HepG2 (cell line): ENCODE measurements around the gene PTH2. TPM values are rescaled to one million over a fixed set of nuclear protein-coding genes. Genes with fewer than 3 reads are reported as not detected.

ENCODE experiments used
- ATAC-seq: fragments of 200-7000 bp; cut with Tn5 transposase; 3 replicates; pipeline ENCODE4 v1.9.1; 2020; ENCODE audit warnings: mild to moderate bottlenecking, moderate library complexity
- BruUV-seq: library from RNA; stranded (reverse); fragments of 400-500 nt; replicated peaks from 2 replicates; lab custom pipeline; 2021; lab: Mats Ljungman, UMichigan
- CTCF ChIA-PET: fragments of 300-600 bp; formaldehyde crosslinking; extraction: SDS; loops from one replicate; lab custom pipeline; 2021; ENCODE audit warnings: low total read pairs, inconsistent platforms, low intra/inter-chr PET ratio; lab: Yijun Ruan, JAX
- POLR2A ChIA-PET: fragments of 350-600 bp; sonication (Branson Sonifier 250); formaldehyde crosslinking; loops from one replicate; lab custom pipeline; 2020; ENCODE audit warnings: antibody characterized with exemption, inconsistent platforms; lab: Yijun Ruan, JAX
- DNase-seq: peaks from one replicate; pipeline ENCODE4 v3.0.0-alpha.2; 2015; ENCODE audit warnings: low spot score
- FAIRE-seq: peaks from 3 replicates; lab custom pipeline; 2011; peaks lifted over from hg19 to GRCh38; lab: Jason Lieb, UNC
- H2AFZ ChIP-seq: one replicate; pipeline ENCODE4 v1.6.1; 2011; ENCODE audit warnings: low read length, inconsistent platforms
- H3K27ac ChIP-seq: fragments of 300-600 bp; 3 replicates; pipeline ENCODE4 v1.8.0; 2011; ENCODE audit warnings: mixed run types, mild to moderate bottlenecking, mixed read lengths, low read length, inconsistent platforms; ENCODE audit not compliant: insufficient read depth; ENCODE audit errors: extremely low read length
- H3K27me3 ChIP-seq, 2 experiments: fragments of 200-600 bp in 1 of 2; 2 replicates in 1 of 2; 3 replicates in 1 of 2; pipeline versions ENCODE4 v1.6.0 to v1.8.0; 2011; ENCODE audit warnings: low read length in 2 of 2, mild to moderate bottlenecking in 2 of 2, moderate library complexity in 2 of 2, inconsistent platforms in 1 of 2; ENCODE audit not compliant: insufficient read depth in 2 of 2, control insufficient read depth in 1 of 2
- H3K36me3 ChIP-seq, 2 experiments: fragments of 200-600 bp in 1 of 2; replicated peaks in 1 of 2; 2 replicates in 1 of 2; 3 replicates in 1 of 2; pipeline versions ENCODE4 v1.5.1 to v1.8.0; 2011; ENCODE audit warnings: low read length in 2 of 2, inconsistent platforms in 1 of 2; ENCODE audit not compliant: insufficient read depth in 2 of 2, control insufficient read depth in 1 of 2
- H3K4me1 ChIP-seq: 2 replicates; pipeline ENCODE4 v1.5.1; 2012; ENCODE audit warnings: low read length, inconsistent platforms; ENCODE audit not compliant: insufficient read depth
- H3K4me2 ChIP-seq: 2 replicates; pipeline ENCODE4 v1.6.0; 2011; ENCODE audit warnings: low read depth, low read length, inconsistent platforms
- H3K4me3 ChIP-seq, 3 experiments: fragments of 200-600 bp in 1 of 3; sonication (generic), shearing (Covaris generic) in 1 of 3; replicated peaks in 1 of 3; 2 replicates each; pipeline ENCODE4 v1.5.1; 2011 to 2016; ENCODE audit warnings: low read length in 3 of 3, inconsistent platforms in 2 of 3, low read depth in 2 of 3, mild to moderate bottlenecking in 2 of 3, control low read depth in 1 of 3, mixed read lengths in 1 of 3; ENCODE audit not compliant: insufficient read depth in 1 of 3
- H3K79me2 ChIP-seq: one replicate; pipeline ENCODE4 v1.6.1; 2011; ENCODE audit warnings: low read length, inconsistent platforms; ENCODE audit not compliant: insufficient read depth
- H3K9ac ChIP-seq: 2 replicates; pipeline ENCODE4 v1.6.0; 2011; ENCODE audit warnings: mild to moderate bottlenecking, low read depth, low read length, inconsistent platforms; ENCODE audit not compliant: insufficient read depth
- H3K9me3 ChIP-seq: 2 replicates; pipeline ENCODE4 v1.5.1; 2012; ENCODE audit warnings: mild to moderate bottlenecking, low read length
- H4K20me1 ChIP-seq: 2 replicates; pipeline ENCODE4 v1.6.0; 2011; ENCODE audit warnings: inconsistent platforms, mild to moderate bottlenecking, low read length, moderate library complexity; ENCODE audit not compliant: insufficient read depth
- CTCF ChIP-seq: sonication (generic); formaldehyde crosslinking; IDR thresholded peaks from 2 replicates; pipeline ENCODE4 v1.5.0; 2020; ENCODE audit warnings: mild to moderate bottlenecking, missing genetic modification reagents, moderate library complexity
- E2F1 ChIP-seq: sonication (generic); formaldehyde crosslinking; IDR thresholded peaks from 2 replicates; pipeline ENCODE4 v1.5.0; 2020; ENCODE audit warnings: missing genetic modification reagents
- EZH2 ChIP-seq: conservative IDR thresholded peaks from 2 replicates; pipeline ENCODE4 v1.6.1; 2012; ENCODE audit warnings: mild to moderate bottlenecking, low read depth, low read length, moderate library complexity
- GATAD2A ChIP-seq: IDR thresholded peaks from 2 replicates; pipeline ENCODE4 v1.6.1; 2016
- MAF1 ChIP-seq: sonication (generic); formaldehyde crosslinking; IDR thresholded peaks from 2 replicates; pipeline ENCODE4 v1.5.0; 2020; ENCODE audit warnings: missing genetic modification reagents, borderline replicate concordance
- NR2F2 ChIP-seq: IDR thresholded peaks from 2 replicates; pipeline ENCODE4 v1.6.1; 2012; ENCODE audit warnings: low read depth, inconsistent platforms, borderline replicate concordance
- ZBTB14 ChIP-seq: sonication (generic); formaldehyde crosslinking; IDR thresholded peaks from 2 replicates; pipeline ENCODE4 v1.4.0; 2020; ENCODE audit warnings: missing genetic modification reagents
- ZNF543 ChIP-seq: sonication (generic); formaldehyde crosslinking; IDR thresholded peaks from 2 replicates; pipeline ENCODE4 v1.4.0; 2020; ENCODE audit warnings: mild to moderate bottlenecking, missing genetic modification reagents
- ZNF598 ChIP-seq: sonication (generic); formaldehyde crosslinking; IDR thresholded peaks from 2 replicates; pipeline ENCODE4 v1.5.1; 2020; ENCODE audit warnings: mild to moderate bottlenecking, missing genetic modification reagents, borderline replicate concordance
- ZNF687 ChIP-seq: sonication (generic); formaldehyde crosslinking; IDR thresholded peaks from 2 replicates; pipeline ENCODE4 v1.5.1; 2020; ENCODE audit warnings: mild to moderate bottlenecking, missing genetic modification reagents, moderate library complexity
- WGBS: methylation state at CpG from one replicate; pipeline ENCODE4 v1.1.6; 2017; ENCODE audit warnings: low lambda C conversion rate; 5-methylcytosine and 5-hydroxymethylcytosine counted together
- in situ Hi-C: cut with HindIII; loops from 2 replicates; pipeline ENCODE4 v1.10.0; 2017; ENCODE audit warnings: low pct_unique_long_range_greater_than_20kb; ENCODE audit not compliant: extremely low pct_ligation_motif_present
- intact Hi-C: fragments of 100-400 bp; cut with micrococcal nuclease; formaldehyde crosslinking; loops from one replicate; pipeline ENCODE4 v1.10.0; 2022; ENCODE audit not compliant: unreplicated experiment
- polyA plus RNA-seq, 8 experiments: library from polyadenylated mRNA; depleted of rRNA in 3 of 8; stranded (reverse) in 7 of 8; unstranded in 1 of 8; fragments of >200 nt; fragmentation: Illumina TruSeq in 4 of 8; extraction: Trizol in 4 of 8; gene quantifications; 2 replicates each; pipeline versions ENCODE4 v1.2.1 to v1.2.3, GENCODE V29; 2011 to 2016; ENCODE audit warnings: low read depth in 4 of 8, missing spikeins in 1 of 8, mixed read lengths in 1 of 8; ENCODE audit not compliant: insufficient read depth in 1 of 8
- total RNA-seq, 5 experiments: library from RNA; depleted of rRNA; stranded (reverse); fragments of >200 nt; fragmentation: Illumina TruSeq; extraction: Trizol; gene quantifications; 2 replicates each; pipeline ENCODE4 v1.2.3, GENCODE V29; 2016; ENCODE audit warnings: low read depth in 1 of 5

Gene PTH2
- total and polyA plus RNA-seq, 2 of the 13 experiments (the other 11 are each of a cell fraction or from before 2014, with no cell fraction given): not detected

- intact Hi-C loops (no loop called here), in situ Hi-C loops (no loop called here)
- Histone ChIP-seq H4K20me1 (no peaks in the 10 kb centered on the region), H3K4me1 (0 out of 2 replicates have a peak, but pooled peaks cover 6% of the 10 kb centered on the region), H3K79me2 (no peaks in the 10 kb centered on the region), H3K36me3 (no peaks in the 10 kb centered on the region), H3K4me3 (peak overlapping the region in 1 of 3 experiments; percentile 26; a peak in 1 of 6 replicates), H3K4me2 (0 out of 2 replicates have a peak overlapping the region, but pooled peaks have one; percentile 2), H3K27me3 (peaks cover 16 to 87% of the 10 kb centered on the region in 2 experiments), H3K9ac (no peak overlapping the region), H3K27ac (no peak overlapping the region), H2AFZ (no peak overlapping the region), H3K9me3 (no peaks in the 10 kb centered on the region)
- CTCF ChIA-PET: no interaction called here
- FAIRE-seq: no peak
- BruUV-seq: no TSS peak
- POLR2A ChIA-PET: no interaction called here
- DNase-seq: no peak
- WGBS: 16% methylated on average over 24 of the region's 58 CpGs
- ATAC-seq: peak; percentile 43
- TF ChIP-seq CTCF (CRISPR knock-in tag) (peak; percentile 41), E2F1 (CRISPR knock-in tag) (no peak), NR2F2 (no peak), ZBTB14 (peak; percentile 58; the same call in 1 of the 2 replicates), MAF1 (no peak), ZNF543 (CRISPR knock-in tag) (no peak), ZNF598 (no peak), GATAD2A (CRISPR knock-in tag) (no peak), ZNF687 (CRISPR knock-in tag) (peak; percentile 18; the same call in 1 of the 2 replicates), EZH2 (peak; percentile 53; the same call in 1 of the 2 replicates)
Measured at GRCh38 chr19:49422407-49423070, 702 bp downstream of the PTH2 start.
